ENCODE results near the gene COL5A1. TPM values are rescaled to one million over a fixed set of nuclear protein-coding genes. Genes with fewer than 3 reads are reported as not detected.
A peak's percentile ranks its signal among the peaks of the same experiment; 100 is the strongest.
"Not testable (repeated sequence)": the region's sequence is repeated elsewhere in the genome, so short reads cannot be mapped to it uniquely, and the experiment has no call there.

Gene COL5A1
- total RNA-seq, 1 donor from 2014 or later = 99.6 TPM

DNA sequence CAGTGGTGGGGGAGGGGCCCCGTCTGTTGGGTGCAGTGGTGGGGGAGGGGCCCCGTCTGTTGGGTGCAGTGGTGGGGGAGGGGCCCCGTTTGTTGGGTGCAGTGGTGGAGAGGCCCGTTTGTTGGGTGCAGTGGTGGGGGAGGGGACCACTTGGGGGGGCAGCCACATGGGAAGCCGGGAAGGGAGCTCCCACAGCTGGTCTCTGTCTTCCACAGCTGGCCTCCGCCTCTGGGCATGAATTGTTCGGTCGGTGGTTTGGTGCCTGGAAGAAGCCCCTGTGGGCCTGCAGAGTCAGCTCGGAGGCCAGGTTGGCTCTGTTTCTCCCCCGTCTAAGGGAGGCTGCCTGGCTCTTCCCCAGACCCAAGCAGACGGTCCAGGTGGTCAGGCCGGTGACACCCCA lies 69.3 kb downstream of the COL5A1 start:
- no peaks in the 10 kb centered on the region for H3K27me3 ChIP-seq
- no peak for DNase-seq (ENCODE audit: low spot score in 2 of 2)
- no peak overlapping the region for H3K4me3 ChIP-seq
- H3K36me3 ChIP-seq = no peaks in the 10 kb centered on the region
- TF ChIP-seq, protein P1, sequence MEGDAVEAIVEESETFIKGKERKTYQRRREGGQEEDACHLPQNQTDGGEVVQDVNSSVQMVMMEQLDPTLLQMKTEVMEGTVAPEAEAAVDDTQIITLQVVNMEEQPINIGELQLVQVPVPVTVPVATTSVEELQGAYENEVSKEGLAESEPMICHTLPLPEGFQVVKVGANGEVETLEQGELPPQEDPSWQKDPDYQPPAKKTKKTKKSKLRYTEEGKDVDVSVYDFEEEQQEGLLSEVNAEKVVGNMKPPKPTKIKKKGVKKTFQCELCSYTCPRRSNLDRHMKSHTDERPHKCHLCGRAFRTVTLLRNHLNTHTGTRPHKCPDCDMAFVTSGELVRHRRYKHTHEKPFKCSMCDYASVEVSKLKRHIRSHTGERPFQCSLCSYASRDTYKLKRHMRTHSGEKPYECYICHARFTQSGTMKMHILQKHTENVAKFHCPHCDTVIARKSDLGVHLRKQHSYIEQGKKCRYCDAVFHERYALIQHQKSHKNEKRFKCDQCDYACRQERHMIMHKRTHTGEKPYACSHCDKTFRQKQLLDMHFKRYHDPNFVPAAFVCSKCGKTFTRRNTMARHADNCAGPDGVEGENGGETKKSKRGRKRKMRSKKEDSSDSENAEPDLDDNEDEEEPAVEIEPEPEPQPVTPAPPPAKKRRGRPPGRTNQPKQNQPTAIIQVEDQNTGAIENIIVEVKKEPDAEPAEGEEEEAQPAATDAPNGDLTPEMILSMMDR (IDR thresholded peaks at IDR 0.05) = no peak
- intact Hi-C loops (cut with DNase I) = no loop called here
- H3K27ac ChIP-seq = peak overlapping the region; percentile 34 to 43
- peaks cover 30 to 35% of the 10 kb centered on the region in 2 donors for H3K4me1 ChIP-seq
- H3K9me3 ChIP-seq = no peaks in the 10 kb centered on the region

GRCh38 chr9:134712243-134712642 lies 70.6 kb downstream of the COL5A1 start:
- Histone ChIP-seq H3K4me1 (peaks cover 21 to 23% of the 10 kb centered on the region in 2 donors), H3K27me3 (no peaks in the 10 kb centered on the region), H3K27ac (peak overlapping the region in 1 of 2 donors; percentile 38), H3K36me3 (peaks cover 0 to 6% of the 10 kb centered on the region in 2 donors), H3K9me3 (no peaks in the 10 kb centered on the region), H3K4me3 (no peak overlapping the region)
- DNase-seq (ENCODE audit: low spot score in 2 of 2) = no peak
- TF ChIP-seq, protein P1 (IDR thresholded peaks at IDR 0.05) = no peak
- intact Hi-C loops (cut with DNase I) = no loop called here

- Histone ChIP-seq H3K9me3 (no peaks in the 10 kb centered on the region), H3K27ac (no peak overlapping the region), H3K27me3 (no peaks in the 10 kb centered on the region), H3K36me3 (peaks cover 0 to 6% of the 10 kb centered on the region in 2 donors), H3K4me1 (peaks cover 14 to 16% of the 10 kb centered on the region in 2 donors), H3K4me3 (no peak overlapping the region)
- no peak for DNase-seq (ENCODE audit: low spot score in 2 of 2)
- TF ChIP-seq, protein P1 (IDR thresholded peaks at IDR 0.05) = no peak
- intact Hi-C loops (cut with DNase I) = no loop called here
Observed at GRCh38 chr9:134712926-134713325, 71.3 kb downstream of the COL5A1 start.

- not testable (repeated sequence) for H3K4me1 ChIP-seq, H3K4me3 ChIP-seq, H3K27ac ChIP-seq
Observed at GRCh38 chr9:134715536-134715935, 73.9 kb downstream of the COL5A1 start.

GRCh38 chr9:134716067-134716466 lies 74.5 kb downstream of the COL5A1 start:
- peaks cover 0 to 3% of the 10 kb centered on the region in 2 donors for H3K4me1 ChIP-seq
- no peak overlapping the region for H3K27ac ChIP-seq
- H3K4me3 ChIP-seq = no peak overlapping the region
- H3K9me3 ChIP-seq = no peaks in the 10 kb centered on the region
- intact Hi-C loops (cut with DNase I) = no loop called here
- DNase-seq (ENCODE audit: low spot score in 2 of 2) = no peak
- peaks cover 0 to 6% of the 10 kb centered on the region in 2 donors for H3K36me3 ChIP-seq
- H3K27me3 ChIP-seq = no peaks in the 10 kb centered on the region
- TF ChIP-seq, protein P1 (IDR thresholded peaks at IDR 0.05) = no peak

More at GRCh38 chr9:134715536-134715935, 73.9 kb downstream of the COL5A1 start:
- DNase-seq (ENCODE audit: low spot score in 2 of 2); H3K36me3 ChIP-seq; H3K27me3 ChIP-seq; H3K9me3 ChIP-seq; intact Hi-C loops (cut with DNase I): not testable (repeated sequence)

DNA sequence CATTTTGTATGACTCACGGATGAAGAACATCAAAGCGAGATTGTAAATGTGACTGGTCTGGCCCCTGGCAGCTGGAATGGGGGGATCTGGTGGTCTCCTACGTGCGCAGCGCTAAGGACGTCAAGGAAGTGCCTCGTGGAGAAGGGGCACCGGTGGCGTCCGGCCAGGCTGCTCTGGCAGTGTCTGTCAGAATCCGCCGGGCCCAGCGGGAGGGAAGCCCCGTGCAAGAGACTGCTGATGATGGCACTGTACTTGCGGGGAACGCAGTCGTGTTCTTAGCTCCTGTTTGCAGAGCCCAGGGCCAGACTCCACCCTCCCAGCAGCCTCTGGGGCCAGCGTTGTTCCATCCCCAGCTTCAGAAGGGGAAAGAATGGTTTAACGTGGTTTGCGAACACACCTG lies 75.5 kb downstream of the COL5A1 start:
- H3K4me1 ChIP-seq = peaks cover 0 to 3% of the 10 kb centered on the region in 2 donors
- peak overlapping the region in 1 of 2 donors; percentile 17 for H3K27ac ChIP-seq
- intact Hi-C loops (cut with DNase I) = no loop called here
- DNase-seq (ENCODE audit: low spot score in 2 of 2) = no peak
- H3K27me3 ChIP-seq = no peaks in the 10 kb centered on the region
- peaks cover 0 to 9% of the 10 kb centered on the region in 2 donors for H3K36me3 ChIP-seq
- TF ChIP-seq, protein P1 (IDR thresholded peaks at IDR 0.05) = no peak
- no peaks in the 10 kb centered on the region for H3K9me3 ChIP-seq
- H3K4me3 ChIP-seq = no peak overlapping the region
